Left kidney (tissue), 8 donors: Measurements from ENCODE around the gene P2RY8. TPM values are rescaled to one million over a fixed set of nuclear protein-coding genes. Genes with fewer than 3 reads are reported as not detected.
"Not testable (repeated sequence)": the region's sequence is repeated elsewhere in the genome, so short reads cannot be mapped to it uniquely, and the experiment has no call there.

Experiments used
- DNase-seq: peaks from one replicate; pipeline ENCODE4 v3.0.0-alpha.2; 2013
- long read RNA-seq, 8 donors: transcript quantifications; one replicate each; lab custom pipeline, GENCODE V29; 2026
- polyA plus RNA-seq: library from polyadenylated mRNA; unstranded; fragments of 120-200 nt; gene quantifications from one replicate; pipeline ENCODE4 v1.2.1, GENCODE V29; 2013; ENCODE audit not compliant: insufficient read length

P2RY8 gene
- 0.73 TPM for polyA plus RNA-seq
- long read RNA-seq, donor 1: 0 reads
- long read RNA-seq, donor 2: 0 reads
- long read RNA-seq, donor 3: 0 reads
- long read RNA-seq, donor 4: 0 reads
- long read RNA-seq, donor 5: 0 reads
- long read RNA-seq, donor 6: 0 reads
- long read RNA-seq, donor 7: 0 reads
- long read RNA-seq, donor 8: 0 reads

DNA sequence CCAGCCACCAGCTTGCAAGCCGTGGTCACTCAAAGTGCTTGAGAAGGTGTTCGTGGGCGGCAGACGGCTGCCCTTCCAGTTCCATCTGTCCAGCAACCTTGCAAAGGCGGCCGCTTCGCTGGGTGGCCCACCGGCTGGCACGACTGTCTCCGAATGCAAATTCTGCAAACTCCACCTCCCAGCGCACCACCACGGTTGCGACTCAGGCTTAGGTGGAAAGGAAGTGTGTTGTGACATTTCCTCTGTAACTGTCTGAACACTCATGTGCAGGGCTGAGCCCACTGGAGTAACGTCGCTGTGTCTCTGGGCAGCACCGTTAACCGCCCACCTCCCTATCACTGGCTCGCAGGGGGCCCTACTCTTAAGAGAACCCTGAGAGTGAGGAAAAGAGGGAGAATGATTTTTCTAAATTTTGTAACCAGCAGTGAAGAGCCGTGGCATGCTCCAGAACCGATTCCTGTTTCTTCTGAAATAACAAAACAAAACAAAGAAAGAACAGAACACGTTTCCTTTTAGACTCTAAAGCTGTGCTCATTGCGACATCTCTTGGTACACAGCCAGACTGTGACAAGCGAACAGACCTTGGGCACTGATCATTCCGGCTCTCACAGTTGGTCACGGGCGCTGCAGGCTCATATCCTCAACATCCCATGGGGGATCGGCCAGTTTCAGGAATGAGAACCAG lies at the start of gene P2RY8:
TSS of gene P2RY8 (minus strand) at position 155 of the 685 bp plus-strand sequence. CDS start 70,627 bp downstream, outside the sequence.
- no peak for DNase-seq

DNA sequence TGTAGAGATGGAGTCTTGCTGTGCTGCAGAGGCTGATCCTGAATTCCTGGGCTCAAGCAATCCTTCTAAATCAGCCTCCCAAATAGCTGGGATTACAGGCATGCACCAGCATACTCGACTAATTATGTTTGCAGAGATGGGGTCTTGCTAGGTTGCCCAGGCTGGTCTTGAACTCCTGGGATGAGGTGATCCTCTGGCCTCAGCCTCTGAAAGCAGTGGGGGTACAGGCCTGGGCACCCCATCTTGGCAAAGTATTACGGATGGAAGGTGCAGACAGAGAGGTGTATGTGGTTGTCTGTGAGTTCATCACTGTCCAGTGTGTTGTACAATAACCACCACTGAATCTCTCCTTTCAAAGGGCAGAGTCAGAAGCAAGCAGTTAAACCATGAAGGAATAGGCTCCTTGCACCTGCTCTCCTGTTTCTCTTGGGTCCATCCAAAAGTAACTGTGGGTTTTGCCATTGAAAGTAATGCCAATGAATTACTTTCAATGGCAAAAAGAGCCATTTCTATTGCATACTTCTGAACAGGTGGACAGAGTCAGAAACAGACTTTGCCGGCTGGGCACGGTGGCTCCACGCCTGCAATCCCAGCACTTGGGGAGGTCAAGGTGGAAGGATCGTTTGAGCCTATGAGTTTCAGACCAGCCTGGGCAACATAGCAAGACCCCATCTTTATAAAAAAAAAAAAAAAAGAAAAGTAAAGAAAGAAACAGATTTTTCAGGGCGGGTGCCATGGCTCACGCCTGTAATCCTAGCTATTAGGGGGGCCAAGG lies 47.4 kb upstream of the P2RY8 start:
- no peak for DNase-seq

GRCh38 chrX:1582686-1583437 lies 45.9 kb upstream of the P2RY8 start:
- DNase-seq: no peak

DNA sequence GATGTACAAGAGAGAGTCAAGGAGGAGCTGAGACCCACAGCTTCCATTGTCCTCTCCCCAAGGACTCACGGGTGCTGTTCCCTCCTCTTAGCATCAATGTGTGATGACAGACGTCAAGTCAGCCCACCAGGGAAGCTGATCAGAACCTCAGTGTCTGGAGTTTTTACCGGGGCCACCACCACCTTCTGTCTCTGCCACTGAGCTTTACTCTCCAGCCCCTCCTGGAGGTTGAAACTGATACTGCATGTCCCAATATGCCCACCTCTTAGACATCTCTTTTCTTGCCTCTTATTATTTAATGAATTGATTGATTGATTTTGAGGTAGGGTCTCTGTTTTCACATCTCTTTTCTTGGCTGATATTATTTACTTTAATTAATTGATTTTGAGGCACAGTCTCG lies 44.1 kb upstream of the P2RY8 start:
- DNase-seq: no peak

DNA sequence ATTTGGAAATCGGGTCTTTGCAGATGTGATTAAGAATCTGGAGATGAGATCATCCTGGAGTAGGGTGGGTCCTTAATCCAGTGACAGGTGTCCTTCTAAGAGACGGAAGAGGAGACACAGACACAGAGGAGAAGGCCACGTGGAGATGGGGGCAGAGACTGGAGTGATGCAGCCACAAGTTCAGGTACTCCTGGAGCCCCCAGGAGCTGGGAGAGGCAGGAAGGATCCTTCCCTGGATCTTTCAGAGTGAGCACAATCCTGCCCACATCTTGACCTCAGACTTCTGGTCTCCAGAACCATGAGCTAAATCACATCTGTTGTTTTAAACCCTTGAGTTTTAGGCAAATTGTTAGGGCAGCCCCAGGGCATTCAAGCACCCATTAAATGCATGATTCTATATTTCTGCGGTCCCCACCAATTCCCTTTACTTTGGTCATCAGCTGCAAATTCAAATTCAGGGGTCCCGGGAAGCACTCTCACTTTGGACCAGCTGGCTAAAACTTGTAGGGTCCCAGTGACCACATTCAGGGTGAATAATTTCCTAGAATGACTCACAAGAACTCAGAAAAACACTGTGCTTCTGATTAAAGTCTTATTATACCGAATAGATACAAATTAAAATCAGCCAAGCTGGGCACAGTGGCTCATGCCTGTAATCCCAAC lies 41.7 kb upstream of the P2RY8 start:
- no peak for DNase-seq

GRCh38 chrX:1577845-1578244 lies 40.9 kb upstream of the P2RY8 start:
- no peak for DNase-seq

- DNase-seq: no peak
These were observed 39.4 kb upstream of the P2RY8 start for GRCh38 chrX:1576201-1576992.

DNA sequence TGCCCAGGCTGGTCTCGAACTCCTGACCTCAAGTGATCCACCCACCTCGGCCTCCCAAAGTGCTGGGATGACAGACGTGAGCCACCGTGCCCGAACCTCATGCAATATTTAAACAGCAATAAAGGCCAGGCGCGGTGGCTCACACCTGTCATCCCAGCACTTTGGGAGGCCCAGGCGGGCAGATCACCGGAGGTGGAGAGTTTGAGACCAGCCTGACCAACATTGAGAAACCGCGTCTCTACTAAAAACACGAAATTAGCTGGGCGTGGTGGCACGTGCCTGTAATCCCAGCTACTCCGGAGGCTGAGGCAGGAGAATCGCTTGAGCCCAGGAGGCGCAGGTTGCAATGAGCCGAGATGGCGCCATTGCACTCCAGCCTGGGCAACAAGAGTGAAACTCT lies 37.2 kb upstream of the P2RY8 start:
- not testable (repeated sequence) for DNase-seq

DNA sequence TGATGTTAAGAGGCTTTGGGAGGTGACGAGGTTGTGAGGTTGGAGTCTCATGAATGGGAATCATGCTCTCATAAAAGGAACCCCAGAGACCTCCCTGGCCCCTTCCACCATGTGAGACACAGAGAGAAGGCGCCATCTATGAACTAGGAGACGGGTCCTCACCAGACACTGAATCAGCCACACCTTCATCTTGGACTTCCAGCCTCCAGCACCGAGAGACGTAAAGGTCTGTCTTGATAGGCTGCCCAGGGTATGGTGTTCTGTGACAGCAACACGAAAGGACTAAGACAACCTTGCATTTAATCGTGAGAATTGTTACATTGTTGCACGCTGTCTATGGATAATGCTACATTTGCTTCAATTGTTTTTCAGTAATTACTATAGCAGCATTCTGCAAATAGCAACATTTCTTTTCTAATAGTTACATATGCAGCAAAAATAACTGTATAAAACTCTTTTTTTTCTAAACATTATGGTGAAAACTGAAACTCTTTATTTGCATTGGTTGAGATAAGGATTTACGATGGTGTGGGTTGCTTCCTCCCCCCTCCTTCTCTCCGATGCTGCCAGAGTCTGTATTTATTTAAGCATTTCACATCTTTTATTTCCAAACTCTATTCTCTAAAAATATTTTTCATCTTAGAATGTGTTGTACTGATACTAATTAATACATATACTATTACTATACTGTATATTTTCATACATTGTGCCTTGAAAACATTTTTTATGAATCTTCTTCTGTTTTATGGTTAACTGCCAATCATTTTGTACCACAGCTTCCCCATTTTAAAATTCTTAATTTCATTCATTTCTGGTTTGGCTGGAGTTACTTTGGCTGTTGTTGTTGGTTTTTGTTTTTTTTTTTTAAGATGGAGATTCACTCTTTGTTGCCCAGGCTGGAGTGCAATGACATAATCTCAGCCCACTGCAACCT lies 28.0 kb upstream of the P2RY8 start:
- DNase-seq: no peak

DNA sequence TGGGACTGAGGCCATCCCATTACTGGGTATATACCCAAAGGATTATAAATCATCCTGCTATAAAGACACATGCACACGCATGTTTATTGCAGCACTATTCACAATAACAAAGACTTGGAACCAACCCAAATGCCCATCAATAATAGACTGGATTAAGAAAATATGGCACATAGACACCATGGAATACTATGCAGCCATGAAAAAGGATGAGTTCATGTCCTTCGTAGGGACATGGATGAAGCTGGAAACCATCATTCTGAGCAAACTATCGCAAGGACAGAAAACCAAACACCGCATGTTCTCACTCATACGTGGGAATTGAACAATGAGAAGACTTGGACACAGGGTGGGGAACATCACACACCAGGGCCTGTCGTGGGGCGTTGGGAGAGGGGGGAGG lies 27.1 kb upstream of the P2RY8 start:
- not testable (repeated sequence) for DNase-seq

DNA sequence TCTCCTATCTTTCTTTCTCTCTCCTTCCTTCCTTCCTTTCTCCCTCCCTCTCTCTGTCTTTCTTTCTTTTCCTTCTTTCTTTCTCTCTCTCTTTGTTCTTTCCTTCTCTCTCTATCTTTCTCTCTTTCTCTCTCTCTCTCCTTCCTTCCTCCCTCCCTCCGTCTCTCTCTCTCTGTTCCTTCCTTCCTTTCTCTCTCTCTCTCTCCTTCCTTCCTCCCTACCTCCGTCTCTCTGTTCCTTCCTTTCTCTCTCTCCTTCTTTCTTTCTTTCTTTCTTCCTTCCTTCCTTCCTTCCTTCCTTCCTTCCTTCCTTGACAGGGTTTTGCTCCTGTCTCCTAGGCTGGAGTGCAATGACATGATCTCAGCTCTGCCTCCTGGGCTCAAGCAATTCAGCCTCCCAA lies 24.2 kb upstream of the P2RY8 start:
- no peak for DNase-seq

DNA sequence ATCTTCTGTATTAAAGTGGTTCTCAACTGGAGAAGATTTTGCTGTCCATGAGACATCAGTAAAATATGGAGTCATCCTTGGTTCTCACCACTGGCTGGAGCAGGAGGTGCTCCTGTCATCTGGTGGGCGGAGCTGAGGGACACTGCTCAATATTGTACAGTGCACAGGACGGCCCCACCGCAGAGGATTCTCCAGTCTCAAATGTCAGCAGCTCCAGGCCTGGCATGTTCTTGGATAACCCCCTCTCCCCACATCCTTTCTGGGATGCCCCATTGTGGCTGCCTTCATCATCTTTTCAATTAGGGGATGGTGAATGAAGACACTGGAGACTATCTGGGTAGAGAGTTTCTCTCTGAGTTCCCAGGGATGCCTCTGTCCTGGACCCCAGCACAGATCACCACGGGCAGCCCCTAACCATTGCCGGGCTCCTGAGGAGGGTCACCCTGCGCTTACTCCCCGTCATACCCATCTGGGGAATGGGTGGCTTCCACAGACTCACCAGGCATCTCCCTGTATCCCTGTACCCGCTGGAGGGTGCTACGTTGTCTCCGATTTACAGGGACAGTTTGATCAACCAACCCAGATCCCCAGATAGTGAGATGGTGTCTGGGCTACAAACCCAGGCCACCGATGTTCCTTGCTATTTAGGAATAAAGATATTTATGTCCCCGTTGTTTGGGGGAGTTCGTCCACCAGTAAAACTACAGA lies 21.9 kb upstream of the P2RY8 start:
- no peak for DNase-seq

- not testable (repeated sequence) for DNase-seq
These were observed 20.5 kb upstream of the P2RY8 start for GRCh38 chrX:1557442-1557841.

DNA sequence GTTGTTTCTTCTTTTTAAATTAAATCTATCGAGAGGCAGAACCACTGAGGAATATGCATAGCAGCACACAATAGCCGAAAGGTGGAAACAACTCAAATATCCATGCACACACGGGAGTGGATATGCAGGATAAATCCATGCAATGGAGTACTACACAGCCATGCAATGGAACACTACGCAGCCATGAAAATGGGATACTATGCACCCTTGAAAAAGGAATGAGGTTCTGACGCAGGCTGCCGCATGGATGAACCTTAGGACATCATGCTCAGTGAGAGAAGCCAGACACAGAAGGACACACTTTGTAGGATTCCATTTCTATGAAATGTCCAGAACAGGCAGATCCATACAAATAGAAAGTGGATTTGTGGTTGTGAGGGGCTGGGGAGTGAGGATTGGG lies 18.4 kb upstream of the P2RY8 start:
- no peak for DNase-seq

DNA sequence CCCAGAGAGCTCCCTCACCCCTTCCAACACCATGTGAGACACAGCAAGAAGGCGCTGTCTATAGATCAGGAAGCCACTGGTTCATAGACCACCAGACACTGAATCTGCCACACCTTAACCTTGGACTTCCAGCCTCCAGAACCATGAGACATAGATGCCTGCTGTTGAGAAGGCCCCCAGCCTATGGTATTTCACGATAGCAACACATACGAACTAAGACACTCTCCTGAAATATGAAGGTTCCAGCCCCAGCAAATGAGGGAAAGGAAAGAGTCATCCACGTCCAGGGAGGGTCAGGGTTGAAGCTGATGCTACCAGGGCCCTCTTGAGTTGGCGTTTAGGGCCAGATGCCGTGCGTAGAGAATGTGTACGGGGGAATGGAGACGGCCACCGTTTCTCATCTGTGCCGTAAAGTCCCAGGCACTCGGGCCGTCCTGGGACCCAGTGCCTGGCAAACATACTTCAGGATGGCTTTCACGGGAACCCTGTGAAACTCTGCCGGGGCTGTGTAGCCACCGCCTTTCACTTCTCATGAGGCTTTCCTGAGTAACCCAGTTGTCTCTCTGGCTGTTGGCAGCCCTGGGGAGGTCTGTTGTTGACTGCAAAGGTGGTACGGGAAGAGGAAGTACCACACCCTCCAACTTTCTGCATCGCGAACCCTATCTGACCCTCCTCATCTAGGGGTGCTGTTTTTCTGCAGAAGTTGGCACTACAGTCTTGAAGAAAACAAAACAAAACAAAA lies 17.7 kb upstream of the P2RY8 start:
- no peak for DNase-seq

DNA sequence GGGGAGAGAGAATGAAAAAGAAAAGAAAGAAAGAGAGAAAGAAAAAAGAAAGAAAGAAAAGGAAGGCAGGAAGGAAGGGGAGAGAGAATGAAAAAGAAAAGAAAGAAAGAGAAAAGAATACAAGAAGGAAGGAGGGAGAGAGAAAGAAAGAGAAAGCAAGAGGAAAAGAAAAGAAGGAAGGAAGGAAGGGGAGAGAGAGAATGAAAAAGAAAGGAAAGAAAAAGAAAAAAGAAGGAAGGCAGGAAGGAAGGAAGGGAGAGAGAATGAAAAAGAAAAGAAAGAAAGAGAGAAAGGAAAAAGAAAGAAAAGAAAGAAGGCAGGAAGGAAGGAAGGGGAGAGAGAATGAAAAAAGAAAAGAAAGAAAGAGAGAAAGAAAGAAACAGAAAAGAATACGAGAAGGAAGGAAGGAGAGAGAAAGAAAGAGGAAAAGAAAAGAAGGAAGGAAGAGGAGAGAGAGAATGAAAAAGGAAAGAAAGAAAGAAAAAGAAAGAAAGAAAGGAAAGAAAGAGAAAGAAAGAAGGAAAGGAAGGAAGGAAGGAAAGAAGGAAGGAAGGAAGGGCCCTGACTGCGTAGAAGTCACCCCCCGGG lies 15.1 kb upstream of the P2RY8 start:
- DNase-seq: no peak

- no peak for DNase-seq
These were observed 9.8 kb upstream of the P2RY8 start for GRCh38 chrX:1546691-1547251.
